HL-60 (cell line): ENCODE measurements around the gene FNDC1.

Experiments
- DNase-seq, 2 experiments: peaks; one replicate each; pipeline ENCODE4 v3.0.0-alpha.2; 2010 to 2020; ENCODE audit warnings: low read depth in 1 of 2, low spot score in 1 of 2
- H3K27ac ChIP-seq: fragments of 250-450 bp; sonication (Bioruptor Pico); replicated peaks from 2 replicates; pipeline ENCODE4 v1.5.1; 2020; ENCODE audit warnings: mild to moderate bottlenecking, moderate library complexity
- H3K27me3 ChIP-seq: fragments of 250-450 bp; sonication (Bioruptor Pico); 2 replicates; pipeline ENCODE4 v1.5.1; 2021; ENCODE audit warnings: mild to moderate bottlenecking, moderate library complexity; ENCODE audit not compliant: insufficient read depth, poor library complexity, severe bottlenecking
- H3K4me3 ChIP-seq: replicated peaks from 2 replicates; pipeline ENCODE4 v1.5.1; 2011; ENCODE audit warnings: mild to moderate bottlenecking, control low read depth, low read length; ENCODE audit not compliant: insufficient read depth
- CTCF ChIP-seq: IDR thresholded peaks from one replicate; pipeline ENCODE4 v1.5.1; 2011; ENCODE audit warnings: low read length, control low read depth, inconsistent platforms; ENCODE audit not compliant: insufficient read depth
- GABPA ChIP-seq: IDR thresholded peaks from 2 replicates; pipeline ENCODE4 v1.6.1; 2012; ENCODE audit warnings: low read depth
- POLR2AphosphoS5 ChIP-seq: IDR thresholded peaks from 2 replicates; pipeline ENCODE4 v1.6.1; 2012; ENCODE audit warnings: low read depth
- REST ChIP-seq: IDR thresholded peaks from 2 replicates; pipeline ENCODE4 v1.6.1; 2012; ENCODE audit warnings: low read depth; ENCODE audit not compliant: insufficient replicate concordance
- SPI1 ChIP-seq: IDR thresholded peaks from 2 replicates; pipeline ENCODE4 v1.6.1; 2012; ENCODE audit warnings: low read depth, mild to moderate bottlenecking, borderline replicate concordance

FNDC1 gene

GRCh38 chr6:159131709-159132108 is 37.5 kb upstream of the FNDC1 start:
- no peaks in the 10 kb centered on the region for H3K27me3 ChIP-seq
- no peak for TF ChIP-seq GABPA
- TF ChIP-seq CTCF: no peak
- no peak for TF ChIP-seq REST
- no peak for TF ChIP-seq POLR2AphosphoS5
- no peak for TF ChIP-seq SPI1
- no peak overlapping the region for H3K4me3 ChIP-seq
- DNase-seq: no peak
- no peak overlapping the region for H3K27ac ChIP-seq

DNA sequence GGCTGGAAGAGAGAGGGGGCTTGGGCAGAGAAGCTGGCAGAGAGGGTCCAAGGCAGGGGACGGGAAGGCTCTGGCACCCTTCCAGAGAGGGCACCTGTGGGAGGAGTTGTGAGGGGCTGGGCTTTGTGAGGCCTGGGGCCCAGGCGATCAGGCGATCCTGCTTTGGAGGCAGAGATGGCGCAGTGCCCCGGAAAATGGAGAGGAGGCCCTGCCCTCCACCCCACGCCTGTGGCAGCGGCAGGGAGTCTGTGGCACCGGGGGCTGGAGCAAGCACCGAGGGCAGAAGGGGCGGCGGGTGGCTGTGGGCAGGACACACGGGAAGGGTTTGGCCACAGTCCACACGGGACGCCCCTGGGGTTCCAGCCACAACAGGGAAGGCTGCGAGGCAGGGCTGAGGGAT is 36.5 kb upstream of the FNDC1 start:
- TF ChIP-seq GABPA (no peak), CTCF (no peak), REST (no peak), POLR2AphosphoS5 (no peak), SPI1 (no peak)
- no peaks in the 10 kb centered on the region for H3K27me3 ChIP-seq

DNA sequence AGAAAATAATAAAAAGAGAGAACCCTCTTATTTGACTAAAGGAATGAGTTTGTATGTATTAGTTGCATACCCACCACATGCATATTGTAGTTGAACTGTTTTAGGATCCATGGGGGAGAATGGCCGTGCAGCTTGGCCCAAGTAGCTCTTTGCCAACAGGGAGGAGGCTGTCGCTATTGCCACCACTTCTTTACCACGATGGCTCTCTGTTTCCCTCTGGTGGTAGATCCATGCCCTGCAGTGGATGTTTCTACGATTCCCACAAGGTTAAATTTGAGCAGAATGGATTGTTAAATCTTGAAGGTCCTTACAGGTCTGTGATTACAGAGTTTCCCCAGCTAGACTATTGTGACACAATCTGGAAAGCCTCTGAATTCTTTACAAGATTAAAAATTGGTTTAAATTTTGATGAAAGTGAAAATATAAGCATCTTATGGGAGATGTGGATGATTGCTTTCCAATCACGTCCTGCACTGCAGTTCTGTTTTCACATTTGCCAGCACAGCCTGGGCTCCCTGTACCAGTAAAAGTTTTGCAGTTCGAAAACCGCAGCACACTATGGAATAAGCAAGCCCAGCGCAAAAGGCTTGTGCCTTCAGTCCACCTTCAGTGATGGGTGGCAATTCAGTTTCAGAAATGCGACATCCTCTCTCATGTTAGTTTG is 34.4 kb upstream of the FNDC1 start:
- TF ChIP-seq SPI1 (no peak), CTCF (peak; percentile 99), POLR2AphosphoS5 (no peak)
- no peak overlapping the region for H3K4me3 ChIP-seq
- no peak overlapping the region for H3K27ac ChIP-seq
- H3K27me3 ChIP-seq: no peaks in the 10 kb centered on the region
- DNase-seq: peak; percentile 38 to 74

More for the DNA sequence above, 36.5 kb upstream of the FNDC1 start:
- no peak overlapping the region for H3K27ac ChIP-seq
- H3K4me3 ChIP-seq: no peak overlapping the region
- no peak for DNase-seq

GRCh38 chr6:159137676-159138075 is 31.5 kb upstream of the FNDC1 start:
- no peak for DNase-seq
- Histone ChIP-seq H3K27ac (no peak overlapping the region), H3K4me3 (no peak overlapping the region), H3K27me3 (no peaks in the 10 kb centered on the region)
- TF ChIP-seq REST (no peak), GABPA (no peak), POLR2AphosphoS5 (no peak), CTCF (no peak), SPI1 (no peak)
